Trophoblast cell (in vitro differentiated cells and primary cell): ENCODE data around the gene PPP2R2C.

Experiments used
- DNase-seq, 2 donors: peaks; one replicate each; pipeline ENCODE4 v3.0.0-alpha.2; 2016
- H2AFZ ChIP-seq: 2 replicates; pipeline ENCODE4 v1.6.1; 2013; ENCODE audit warnings: low read length, moderate library complexity, mild to moderate bottlenecking; ENCODE audit not compliant: insufficient read depth, poor library complexity
- H2AK5ac ChIP-seq: 2 replicates; pipeline ENCODE4 v1.6.1; 2013; ENCODE audit warnings: mild to moderate bottlenecking, low read length
- H2BK120ac ChIP-seq: 2 replicates; pipeline ENCODE4 v1.6.1; 2013; ENCODE audit warnings: low read length, mild to moderate bottlenecking, moderate library complexity; ENCODE audit not compliant: insufficient read depth, poor library complexity
- H2BK12ac ChIP-seq: 2 replicates; pipeline ENCODE4 v1.6.1; 2013; ENCODE audit warnings: mild to moderate bottlenecking, low read length, moderate library complexity
- H2BK5ac ChIP-seq: 2 replicates; pipeline ENCODE4 v1.6.1; 2013; ENCODE audit warnings: low read length, low read depth, moderate library complexity, mild to moderate bottlenecking; ENCODE audit not compliant: poor library complexity
- H3K14ac ChIP-seq: 2 replicates; pipeline ENCODE4 v1.6.1; 2013; ENCODE audit warnings: mild to moderate bottlenecking, low read length
- H3K18ac ChIP-seq: 2 replicates; pipeline ENCODE4 v1.6.1; 2013; ENCODE audit warnings: mild to moderate bottlenecking, low read length
- H3K23ac ChIP-seq: 2 replicates; pipeline ENCODE4 v1.6.1; 2013; ENCODE audit warnings: low read length
- H3K27ac ChIP-seq: 2 replicates; pipeline ENCODE4 v1.5.1; 2013; ENCODE audit warnings: low read depth, mild to moderate bottlenecking, inconsistent platforms, low read length, moderate library complexity
- H3K27me3 ChIP-seq: 2 replicates; pipeline ENCODE4 v1.6.1; 2013; ENCODE audit warnings: inconsistent platforms, mild to moderate bottlenecking, low read length, moderate library complexity; ENCODE audit not compliant: insufficient read depth
- H3K36me3 ChIP-seq, 2 experiments: 1 replicate in 1 of 2; 2 replicates in 1 of 2; pipeline ENCODE4 v1.6.1; 2013; ENCODE audit warnings: low read length in 2 of 2, mild to moderate bottlenecking in 2 of 2, moderate library complexity in 1 of 2; ENCODE audit not compliant: insufficient read depth in 2 of 2, control insufficient read depth in 1 of 2
- H3K4ac ChIP-seq: 2 replicates; pipeline ENCODE4 v1.6.1; 2013; ENCODE audit warnings: low read depth, mild to moderate bottlenecking, low read length, moderate library complexity
- H3K4me1 ChIP-seq, 2 experiments: 1 replicate in 1 of 2; 2 replicates in 1 of 2; pipeline ENCODE4 v1.6.1; 2013; ENCODE audit warnings: low read length in 2 of 2, mild to moderate bottlenecking in 2 of 2, moderate library complexity in 1 of 2; ENCODE audit not compliant: insufficient read depth in 2 of 2, control insufficient read depth in 1 of 2
- H3K4me2 ChIP-seq: 2 replicates; pipeline ENCODE4 v1.6.1; 2013; ENCODE audit warnings: inconsistent platforms, mild to moderate bottlenecking, low read length, moderate library complexity
- H3K4me3 ChIP-seq: 2 replicates; pipeline ENCODE4 v1.5.1; 2013; ENCODE audit warnings: mild to moderate bottlenecking, low read depth, low read length, inconsistent platforms
- H3K79me1 ChIP-seq: one replicate; pipeline ENCODE4 v1.6.1; 2013; ENCODE audit warnings: low read length
- H3K79me2 ChIP-seq: 2 replicates; pipeline ENCODE4 v1.6.1; 2013; ENCODE audit warnings: low read length, mild to moderate bottlenecking; ENCODE audit not compliant: control insufficient read depth, insufficient read depth, poor library complexity
- H3K9ac ChIP-seq: 2 replicates; pipeline ENCODE4 v1.6.1; 2013; ENCODE audit warnings: mild to moderate bottlenecking, low read length
- H3K9me3 ChIP-seq: 2 replicates; pipeline ENCODE4 v1.6.1; 2013; ENCODE audit warnings: low read depth, mild to moderate bottlenecking, control low read depth, inconsistent platforms, low read length; ENCODE audit not compliant: insufficient read depth
- H4K12ac ChIP-seq: 2 replicates; pipeline ENCODE4 v1.6.1; 2013; ENCODE audit warnings: low read depth, mild to moderate bottlenecking, low read length, moderate library complexity
- H4K8ac ChIP-seq: 2 replicates; pipeline ENCODE4 v1.6.1; 2013; ENCODE audit warnings: low read depth, mild to moderate bottlenecking, low read length, moderate library complexity
- H4K91ac ChIP-seq: one replicate; pipeline ENCODE4 v1.6.1; 2013; ENCODE audit warnings: low read depth, mild to moderate bottlenecking, low read length, moderate library complexity
- WGBS: extraction: QIAGEN DNeasy Blood & Tissue Kit; methylation state at CpG from one replicate; pipeline ENCODE4 v1.1.7; 2013; ENCODE audit warnings: missing lambda C conversion rate; ENCODE audit not compliant: insufficient read length, insufficient coverage; ENCODE audit errors: extremely low coverage; 5-methylcytosine and 5-hydroxymethylcytosine counted together

The PPP2R2C gene

GRCh38 chr4:6446130-6446482, 26.3 kb downstream of the PPP2R2C start:
- no peak overlapping the region for H3K27ac ChIP-seq
- no peak overlapping the region for H3K9ac ChIP-seq
- no peak overlapping the region for H3K4me3 ChIP-seq
- no peak overlapping the region for H3K18ac ChIP-seq
- H3K14ac ChIP-seq, result no peak overlapping the region
- H3K79me1 ChIP-seq, result no peaks in the 10 kb centered on the region
- no peak for DNase-seq
- no peaks in the 10 kb centered on the region for H3K36me3 ChIP-seq
- H2AFZ ChIP-seq, result no peak overlapping the region
- WGBS, result no CpG with 5 or more reads among the region's 14 CpGs
- no peak overlapping the region for H2BK120ac ChIP-seq
- H4K91ac ChIP-seq, result no peak overlapping the region
- no peak overlapping the region for H4K8ac ChIP-seq
- no peak overlapping the region for H2AK5ac ChIP-seq
- no peaks in the 10 kb centered on the region for H3K9me3 ChIP-seq
- H2BK5ac ChIP-seq, result no peak overlapping the region
- H3K4me2 ChIP-seq, result no peak overlapping the region
- H3K79me2 ChIP-seq, result no peaks in the 10 kb centered on the region
- no peak overlapping the region for H3K23ac ChIP-seq
- no peak overlapping the region for H3K4ac ChIP-seq
- no peaks in the 10 kb centered on the region for H3K4me1 ChIP-seq
- no peaks in the 10 kb centered on the region for H3K27me3 ChIP-seq
- no peak overlapping the region for H2BK12ac ChIP-seq
- H4K12ac ChIP-seq, result no peak overlapping the region

DNA sequence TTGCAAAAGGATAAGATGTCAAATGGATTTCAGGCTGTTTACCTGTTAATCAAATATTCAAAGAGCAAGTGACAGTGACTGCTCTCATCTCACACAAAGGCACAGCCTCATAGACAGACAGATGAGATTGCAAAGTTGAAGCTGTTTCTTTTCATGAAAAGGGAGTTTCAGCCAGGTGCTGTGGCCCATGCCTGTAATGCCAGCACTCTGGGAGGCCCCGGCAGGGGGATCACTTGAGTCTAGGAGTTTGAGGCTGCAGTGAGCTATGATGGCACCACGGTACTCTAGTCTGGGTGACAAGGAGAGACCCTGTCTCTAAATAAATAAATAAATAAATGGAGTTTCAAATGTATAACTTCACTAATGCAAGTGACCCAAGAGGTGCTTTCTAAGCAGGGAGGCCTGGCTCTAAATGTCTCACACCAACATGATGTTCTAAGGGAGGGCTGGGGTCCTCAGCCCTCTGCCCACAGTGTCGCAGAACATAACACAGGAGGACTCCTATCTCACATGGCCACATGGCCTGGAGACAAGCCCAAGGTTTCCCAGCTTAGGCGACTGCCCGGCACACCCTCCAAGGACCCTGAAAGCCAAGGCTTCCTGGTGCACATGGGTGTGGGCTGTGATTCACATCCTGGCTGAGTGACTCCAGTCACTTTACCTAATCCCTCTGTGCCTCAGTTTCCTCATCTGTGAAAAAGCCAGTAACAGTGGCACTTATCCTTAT, 26.8 kb downstream of the PPP2R2C start:
- H3K23ac ChIP-seq, result no peak overlapping the region
- H3K79me1 ChIP-seq, result no peaks in the 10 kb centered on the region
- DNase-seq, result no peak
- H3K79me2 ChIP-seq, result no peaks in the 10 kb centered on the region
- H2BK12ac ChIP-seq, result no peak overlapping the region
- H3K36me3 ChIP-seq, result no peaks in the 10 kb centered on the region
- no peaks in the 10 kb centered on the region for H3K27me3 ChIP-seq
- H4K8ac ChIP-seq, result no peak overlapping the region
- H3K4me2 ChIP-seq, result no peak overlapping the region
- no peak overlapping the region for H2AFZ ChIP-seq
- no peak overlapping the region for H2AK5ac ChIP-seq
- H3K27ac ChIP-seq, result no peak overlapping the region
- no peak overlapping the region for H2BK120ac ChIP-seq
- no peak overlapping the region for H3K4me3 ChIP-seq
- H3K4me1 ChIP-seq, result no peaks in the 10 kb centered on the region
- no peak overlapping the region for H3K14ac ChIP-seq
- no peak overlapping the region for H4K91ac ChIP-seq
- no peak overlapping the region for H4K12ac ChIP-seq
- H3K9me3 ChIP-seq, result no peaks in the 10 kb centered on the region
- H2BK5ac ChIP-seq, result no peak overlapping the region
- H3K9ac ChIP-seq, result no peak overlapping the region
- no peak overlapping the region for H3K18ac ChIP-seq
- no CpG with 5 or more reads among the region's 5 CpGs for WGBS
- no peak overlapping the region for H3K4ac ChIP-seq

- DNase-seq, result no peak
- no peak overlapping the region for H4K8ac ChIP-seq
- no peak overlapping the region for H2BK12ac ChIP-seq
- H3K79me1 ChIP-seq, result no peaks in the 10 kb centered on the region
- H3K4me2 ChIP-seq, result no peak overlapping the region
- H3K27ac ChIP-seq, result no peak overlapping the region
- no peak overlapping the region for H3K14ac ChIP-seq
- no peak overlapping the region for H3K4me3 ChIP-seq
- no peaks in the 10 kb centered on the region for H3K4me1 ChIP-seq
- no peaks in the 10 kb centered on the region for H3K36me3 ChIP-seq
- no peak overlapping the region for H3K4ac ChIP-seq
- no peaks in the 10 kb centered on the region for H3K79me2 ChIP-seq
- no peak overlapping the region for H3K23ac ChIP-seq
- no peak overlapping the region for H4K91ac ChIP-seq
- H3K9ac ChIP-seq, result no peak overlapping the region
- H3K27me3 ChIP-seq, result no peaks in the 10 kb centered on the region
- no peak overlapping the region for H2BK5ac ChIP-seq
- no CpG with 5 or more reads among the region's 6 CpGs for WGBS
- no peak overlapping the region for H2BK120ac ChIP-seq
- no peak overlapping the region for H2AFZ ChIP-seq
- H3K18ac ChIP-seq, result no peak overlapping the region
- H2AK5ac ChIP-seq, result no peak overlapping the region
- no peak overlapping the region for H4K12ac ChIP-seq
- H3K9me3 ChIP-seq, result no peaks in the 10 kb centered on the region
These were observed 27.8 kb downstream of the PPP2R2C start for GRCh38 chr4:6444582-6444981.

DNA sequence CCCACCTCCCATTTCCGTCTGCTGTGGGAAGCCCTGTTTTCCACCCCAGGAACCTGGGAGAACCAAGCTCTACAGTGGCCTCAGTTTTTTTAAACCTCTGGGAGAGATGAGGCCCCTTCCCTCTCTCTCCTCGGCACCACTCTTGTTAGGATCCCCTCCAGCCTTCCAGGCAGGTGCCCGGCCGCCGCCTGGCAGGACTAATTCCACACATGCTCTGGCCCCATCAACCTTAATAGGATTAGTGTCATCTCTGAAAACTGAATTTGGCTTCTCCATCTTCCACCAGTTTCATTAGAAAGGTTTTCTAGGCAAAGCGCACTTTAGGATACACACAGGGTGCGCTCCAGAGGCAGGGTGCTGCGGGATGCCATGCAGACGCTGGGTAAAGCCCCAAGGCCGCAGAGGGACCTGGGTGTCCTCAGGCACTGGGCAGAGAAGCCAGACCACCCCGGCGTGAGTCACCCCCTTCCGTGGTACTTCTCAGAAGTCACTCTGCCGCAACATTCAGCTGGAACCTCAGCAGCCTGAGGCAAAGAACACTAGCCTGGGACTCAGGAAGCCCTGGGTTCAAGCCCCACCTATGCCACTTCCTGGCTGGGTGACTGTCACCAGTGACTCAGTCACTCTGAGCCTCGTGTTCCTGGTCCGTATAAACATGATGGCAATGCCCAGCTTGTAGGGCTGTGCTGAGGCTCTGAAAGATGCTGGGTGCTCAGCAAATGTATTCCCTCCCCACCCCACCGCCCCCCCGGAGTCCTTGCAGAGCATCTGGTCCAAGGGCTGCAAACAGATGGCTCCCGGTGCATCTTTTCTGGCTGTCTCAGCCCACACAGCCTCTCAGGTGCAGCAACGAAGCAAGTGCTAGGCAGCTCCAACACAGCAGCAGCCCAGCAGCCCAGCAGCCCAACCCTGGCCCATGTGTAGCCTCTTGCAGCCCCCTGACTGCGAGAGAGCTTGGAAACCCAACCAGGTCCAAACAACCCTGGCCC, 29.1 kb downstream of the PPP2R2C start:
- H2BK12ac ChIP-seq, result no peak overlapping the region
- no peaks in the 10 kb centered on the region for H3K27me3 ChIP-seq
- no CpG with 5 or more reads among the region's 21 CpGs for WGBS
- H3K9me3 ChIP-seq, result no peaks in the 10 kb centered on the region
- H3K27ac ChIP-seq, result no peak overlapping the region
- H4K91ac ChIP-seq, result no peak overlapping the region
- H3K36me3 ChIP-seq, result no peaks in the 10 kb centered on the region
- no peaks in the 10 kb centered on the region for H3K79me2 ChIP-seq
- no peak overlapping the region for H2BK5ac ChIP-seq
- H3K4ac ChIP-seq, result no peak overlapping the region
- no peak overlapping the region for H2AK5ac ChIP-seq
- H3K4me1 ChIP-seq, result no peaks in the 10 kb centered on the region
- no peak overlapping the region for H3K14ac ChIP-seq
- H4K8ac ChIP-seq, result no peak overlapping the region
- H3K23ac ChIP-seq, result no peak overlapping the region
- no peak overlapping the region for H3K9ac ChIP-seq
- H3K4me3 ChIP-seq, result no peak overlapping the region
- no peak overlapping the region for H4K12ac ChIP-seq
- no peak overlapping the region for H2AFZ ChIP-seq
- H2BK120ac ChIP-seq, result no peak overlapping the region
- no peaks in the 10 kb centered on the region for H3K79me1 ChIP-seq
- H3K18ac ChIP-seq, result no peak overlapping the region
- H3K4me2 ChIP-seq, result no peak overlapping the region
- DNase-seq, result no peak
